ENCODE measurements around the gene PRR4. TPM values are rescaled to one million over a fixed set of nuclear protein-coding genes. Genes with fewer than 3 reads are reported as not detected.

PRR4 gene
- total RNA-seq, 1 experiment from 2014 or later: 5.1 TPM

DNA sequence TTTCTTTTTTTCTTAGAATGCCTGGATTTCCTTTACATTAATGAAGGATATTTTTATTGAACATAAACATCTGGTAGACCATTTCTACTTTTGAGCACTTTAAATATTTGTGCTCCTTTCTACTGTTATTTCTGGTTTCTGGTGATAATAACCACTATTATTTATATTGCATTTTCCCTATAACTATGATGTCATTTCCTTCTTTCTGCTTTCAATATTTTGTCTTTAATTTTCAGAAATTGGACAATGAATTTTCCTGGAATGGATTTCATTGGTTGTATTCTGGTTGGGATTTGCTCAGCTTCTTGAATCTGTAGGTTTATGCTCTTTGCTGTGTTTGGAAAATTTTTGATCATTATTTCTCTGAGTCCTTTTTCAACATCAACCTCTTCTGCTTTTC is 40.0 kb upstream of the PRR4 start:
- H3K4me2 ChIP-seq: no peak overlapping the region
- H4K20me1 ChIP-seq (ENCODE audit: insufficient read depth): no peaks in the 10 kb centered on the region
- H3K4me3 ChIP-seq: no peak overlapping the region
- DNase-seq: no peak
- H3K36me3 ChIP-seq (ENCODE audit: low read depth): no peaks in the 10 kb centered on the region
- H2AFZ ChIP-seq: no peak overlapping the region
- BruUV-seq (replicated peaks): no TSS peak
- H3K27ac ChIP-seq: no peak overlapping the region
- no peaks in the 10 kb centered on the region for H3K79me2 ChIP-seq (ENCODE audit: low read depth)
- ChIA-PET CTCF (no interaction called here), POLR2A (ENCODE audit: unreplicated experiment) (interaction anchor here (0.6 kb wide), 1 partner anchor 26 kb away, joined by 4 read pairs; no protein-coding TSS in a partner anchor)
- no peaks in the 10 kb centered on the region for H3K4me1 ChIP-seq (replicated peaks; ENCODE audit: insufficient read depth)
- TF ChIP-seq, protein P1, sequence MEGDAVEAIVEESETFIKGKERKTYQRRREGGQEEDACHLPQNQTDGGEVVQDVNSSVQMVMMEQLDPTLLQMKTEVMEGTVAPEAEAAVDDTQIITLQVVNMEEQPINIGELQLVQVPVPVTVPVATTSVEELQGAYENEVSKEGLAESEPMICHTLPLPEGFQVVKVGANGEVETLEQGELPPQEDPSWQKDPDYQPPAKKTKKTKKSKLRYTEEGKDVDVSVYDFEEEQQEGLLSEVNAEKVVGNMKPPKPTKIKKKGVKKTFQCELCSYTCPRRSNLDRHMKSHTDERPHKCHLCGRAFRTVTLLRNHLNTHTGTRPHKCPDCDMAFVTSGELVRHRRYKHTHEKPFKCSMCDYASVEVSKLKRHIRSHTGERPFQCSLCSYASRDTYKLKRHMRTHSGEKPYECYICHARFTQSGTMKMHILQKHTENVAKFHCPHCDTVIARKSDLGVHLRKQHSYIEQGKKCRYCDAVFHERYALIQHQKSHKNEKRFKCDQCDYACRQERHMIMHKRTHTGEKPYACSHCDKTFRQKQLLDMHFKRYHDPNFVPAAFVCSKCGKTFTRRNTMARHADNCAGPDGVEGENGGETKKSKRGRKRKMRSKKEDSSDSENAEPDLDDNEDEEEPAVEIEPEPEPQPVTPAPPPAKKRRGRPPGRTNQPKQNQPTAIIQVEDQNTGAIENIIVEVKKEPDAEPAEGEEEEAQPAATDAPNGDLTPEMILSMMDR (conservative IDR thresholded peaks at IDR 0.05): no peak
- no peak for TF ChIP-seq EZH2 (IDR thresholded peaks at IDR 0.05; ENCODE audit: low read depth)
- H3F3A ChIP-seq (ENCODE audit: insufficient read depth, low read depth): no peaks in the 10 kb centered on the region
- no peaks in the 10 kb centered on the region for H3K9me2 ChIP-seq (ENCODE audit: insufficient read depth)
- intact Hi-C loops (cut with micrococcal nuclease; ENCODE audit: unreplicated experiment): no loop called here
- no peaks in the 10 kb centered on the region for H3K9me3 ChIP-seq (ENCODE audit: insufficient read depth, low read depth)
- no peaks in the 10 kb centered on the region for H3K27me3 ChIP-seq (ENCODE audit: insufficient read depth, low read depth)

DNA sequence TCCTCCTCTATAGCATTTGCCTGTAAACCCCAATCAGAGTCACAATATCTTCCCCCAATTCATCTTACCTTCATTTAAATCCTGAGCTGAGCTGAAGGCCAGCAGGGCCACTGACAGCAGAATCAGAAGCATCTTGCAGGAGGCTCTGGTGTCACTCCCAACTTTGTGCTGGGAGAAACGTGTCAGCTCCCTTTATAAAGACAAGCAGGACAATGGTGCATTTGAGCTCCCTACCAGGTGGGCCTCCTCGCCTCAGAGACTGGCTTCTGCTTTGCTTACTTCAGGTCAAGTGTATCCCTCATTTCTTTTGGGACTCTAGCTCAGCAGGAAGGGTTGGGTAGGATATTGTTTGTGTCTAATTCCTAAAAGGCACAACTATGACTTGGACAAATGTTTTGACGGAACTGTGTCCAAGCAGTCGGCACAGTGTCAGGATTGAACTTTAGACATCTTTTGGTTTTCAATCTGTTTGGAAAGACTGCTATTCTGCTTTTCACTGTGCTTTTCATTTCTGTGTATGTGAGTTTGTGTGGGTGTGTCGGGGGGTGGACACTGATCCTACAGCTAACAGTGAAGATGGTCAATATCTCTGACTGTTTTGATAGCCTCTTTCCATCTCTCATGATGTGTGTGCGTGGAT is 34.9 kb upstream of the PRR4 start, which contains the start of gene PRH1:
Gene PRH1 (minus strand): TSS at position 170 of the 640 bp plus-strand sequence. CDS start 38 bp downstream, at position 132.
- no peak within 1 kb of the TSS for H3K4me2 ChIP-seq
- H2AFZ ChIP-seq: no peak within 1 kb of the TSS
- no TSS peak for BruUV-seq (replicated peaks)
- H3K4me1 ChIP-seq (replicated peaks; ENCODE audit: insufficient read depth): no peaks in the 10 kb centered on the region
- no peaks in the 10 kb centered on the region; the same call in 1 of the 2 replicates for H3K9me3 ChIP-seq (ENCODE audit: insufficient read depth, low read depth)
- H4K20me1 ChIP-seq (ENCODE audit: insufficient read depth): no peaks in the 10 kb centered on the region
- CTCF ChIA-PET: no interaction called here
- no peak within 1 kb of the TSS for H3K4me3 ChIP-seq
- no peaks in the 10 kb centered on the region for H3K36me3 ChIP-seq (ENCODE audit: low read depth)
- no peak for TF ChIP-seq EZH2 (IDR thresholded peaks at IDR 0.05; ENCODE audit: low read depth)
- TF ChIP-seq, protein P1 (conservative IDR thresholded peaks at IDR 0.05): no peak
- intact Hi-C loops (cut with micrococcal nuclease; ENCODE audit: unreplicated experiment): no loop called here
- no peaks in the 10 kb centered on the region for H3K27me3 ChIP-seq (ENCODE audit: insufficient read depth, low read depth)
- no peak within 1 kb of the TSS for H3K27ac ChIP-seq
- H3F3A ChIP-seq (ENCODE audit: insufficient read depth, low read depth): no peaks in the 10 kb centered on the region
- no peak for DNase-seq
- H3K79me2 ChIP-seq (ENCODE audit: low read depth): no peaks in the 10 kb centered on the region
- POLR2A ChIA-PET (ENCODE audit: unreplicated experiment): no interaction called here
- no peaks in the 10 kb centered on the region for H3K9me2 ChIP-seq (ENCODE audit: insufficient read depth)

DNA sequence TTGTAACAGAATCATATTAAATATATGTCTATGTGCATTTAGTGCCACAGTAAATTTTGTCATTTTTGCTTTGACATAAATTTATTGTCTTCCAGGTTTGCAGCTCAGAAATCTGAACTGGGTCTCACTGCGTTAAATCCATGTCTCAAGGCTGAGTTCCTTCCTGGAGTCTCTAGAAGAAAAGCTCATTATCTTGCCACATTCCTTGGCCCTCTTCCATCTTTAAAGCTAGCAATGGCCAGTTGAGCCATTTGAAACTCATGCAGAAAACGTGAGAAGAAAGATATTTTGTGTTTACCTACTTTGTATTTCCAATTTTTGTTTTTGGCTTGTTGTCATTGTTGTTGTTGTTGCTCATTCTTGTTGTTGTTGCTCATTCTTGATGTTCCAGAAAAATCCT is 24.1 kb upstream of the PRR4 start:
- TF ChIP-seq, protein P1 (conservative IDR thresholded peaks at IDR 0.05): no peak
- TF ChIP-seq EZH2 (IDR thresholded peaks at IDR 0.05; ENCODE audit: low read depth): no peak
- BruUV-seq (replicated peaks): no TSS peak
- H3K4me1 ChIP-seq (replicated peaks; ENCODE audit: insufficient read depth): no peaks in the 10 kb centered on the region
- DNase-seq: no peak
- H3K4me3 ChIP-seq: no peak overlapping the region
- ChIA-PET CTCF (interaction anchor here (0.6 kb wide), 1 partner anchor 1679 kb away, joined by 3 read pairs; no protein-coding TSS in a partner anchor), POLR2A (ENCODE audit: unreplicated experiment) (no interaction called here)
- no peaks in the 10 kb centered on the region for H3K79me2 ChIP-seq (ENCODE audit: low read depth)
- intact Hi-C loops (cut with micrococcal nuclease; ENCODE audit: unreplicated experiment): no loop called here
- H3K9me2 ChIP-seq (ENCODE audit: insufficient read depth): no peaks in the 10 kb centered on the region
- H4K20me1 ChIP-seq (ENCODE audit: insufficient read depth): no peaks in the 10 kb centered on the region
- no peak overlapping the region for H2AFZ ChIP-seq
- H3K36me3 ChIP-seq (ENCODE audit: low read depth): no peaks in the 10 kb centered on the region
- no peaks in the 10 kb centered on the region for H3K27me3 ChIP-seq (ENCODE audit: insufficient read depth, low read depth)
- no peak overlapping the region for H3K4me2 ChIP-seq
- H3K9me3 ChIP-seq (ENCODE audit: insufficient read depth, low read depth): no peaks in the 10 kb centered on the region
- no peak overlapping the region for H3K27ac ChIP-seq
- no peaks in the 10 kb centered on the region for H3F3A ChIP-seq (ENCODE audit: insufficient read depth, low read depth)

Measured in PC-9 (cell line).